Thyroid gland (tissue), 4 donors: ENCODE results near the gene KCNJ13. TPM values are rescaled to one million over a fixed set of nuclear protein-coding genes. Genes with fewer than 3 reads are reported as not detected.

Source experiments
- DNase-seq, 2 donors: peaks; one replicate each; pipeline ENCODE4 v3.0.0-alpha.2; 2019
- H3K27ac ChIP-seq, 3 donors: fragments of 200-600 bp; sonication (generic); 1 replicate in 2 of 3; 2 replicates in 1 of 3; pipeline ENCODE4 v1.5.1; 2016 to 2019; ENCODE audit warnings: mild to moderate bottlenecking in 1 of 3, moderate library complexity in 1 of 3
- H3K27me3 ChIP-seq: fragments of 200-600 bp; sonication (generic); one replicate; pipeline ENCODE4 v1.5.1; 2019
- H3K36me3 ChIP-seq, 2 donors: fragments of 200-600 bp; sonication (generic); one replicate each; pipeline ENCODE4 v1.5.1; 2016 to 2019
- H3K4me1 ChIP-seq, 2 donors: fragments of 200-600 bp; sonication (generic); one replicate each; pipeline ENCODE4 v1.5.1; 2017 to 2019
- H3K4me3 ChIP-seq, 3 donors: fragments of 200-600 bp; sonication (generic); replicated peaks in 1 of 3; 1 replicate in 2 of 3; 2 replicates in 1 of 3; pipeline ENCODE4 v1.5.1; 2016; ENCODE audit warnings: mild to moderate bottlenecking in 1 of 3
- H3K9me3 ChIP-seq: fragments of 200-600 bp; sonication (generic); one replicate; pipeline ENCODE4 v1.5.1; 2017
- CTCF ChIP-seq, 6 experiments: fragments of 200-600 bp in 3 of 6; fragments of 450-650 bp in 3 of 6; sonication (generic) in 3 of 6; IDR thresholded peaks; one replicate each; pipeline ENCODE4 v1.5.1; 2016 to 2019; ENCODE audit warnings: antibody characterized with exemption in 6 of 6, mild to moderate bottlenecking in 2 of 6, inconsistent platforms in 1 of 6, moderate library complexity in 1 of 6
- POLR2A ChIP-seq, 2 donors: fragments of 450-650 bp; IDR thresholded peaks; one replicate each; pipeline ENCODE4 v1.6.1; 2017; ENCODE audit warnings: antibody characterized with exemption in 2 of 2, mild to moderate bottlenecking in 2 of 2, moderate library complexity in 1 of 2
- WGBS, 2 donors: methylation state at CpG; one replicate each; pipeline ENCODE4 v1.1.5; 2017; 5-methylcytosine and 5-hydroxymethylcytosine counted together
- intact Hi-C: fragments of 100-400 bp; cut with DNase I; formaldehyde crosslinking; loops from one replicate; pipeline ENCODE4 v1.15.1; 2023
- total RNA-seq, 4 donors: library from RNA; depleted of rRNA; stranded (reverse); fragments of >200 nt; gene quantifications; one replicate each; pipeline ENCODE4 v1.2.3, GENCODE V29; 2016

KCNJ13 gene
- total RNA-seq, 4 donors from 2014 or later = 0.81 to 5.5 (median 2.6) TPM

GRCh38 chr2:232809349-232810124 lies 33.2 kb upstream of the KCNJ13 start:
- H3K9me3 ChIP-seq = no peaks in the 10 kb centered on the region
- H3K36me3 ChIP-seq = peaks cover 18 to 34% of the 10 kb centered on the region in 2 donors
- H3K27ac ChIP-seq = no peak overlapping the region
- H3K4me1 ChIP-seq = no peaks in the 10 kb centered on the region
- TF ChIP-seq CTCF (IDR thresholded peaks at IDR 0.05) = no peak
- WGBS, 2 donors = 93 to 96% methylated on average over 5 of the region's 5 CpGs
- intact Hi-C loops = no loop called here
- H3K4me3 ChIP-seq = no peak overlapping the region
- no peaks in the 10 kb centered on the region for H3K27me3 ChIP-seq
- no peak for DNase-seq

GRCh38 chr2:232802091-232802490 lies 25.7 kb upstream of the KCNJ13 start:
- Histone ChIP-seq H3K4me1 (peaks cover 0 to 3% of the 10 kb centered on the region in 2 donors), H3K27me3 (no peaks in the 10 kb centered on the region), H3K4me3 (no peak overlapping the region), H3K27ac (no peak overlapping the region), H3K36me3 (peaks cover 3 to 6% of the 10 kb centered on the region in 2 donors), H3K9me3 (no peaks in the 10 kb centered on the region)
- WGBS, 2 donors = 84 to 96% methylated on average over 3 of the region's 3 CpGs
- intact Hi-C loops = no loop called here
- no peak for TF ChIP-seq CTCF (IDR thresholded peaks at IDR 0.05)
- TF ChIP-seq POLR2A (IDR thresholded peaks at IDR 0.05) = no peak
- DNase-seq = no peak

GRCh38 chr2:232800166-232800565 lies 23.8 kb upstream of the KCNJ13 start:
- Histone ChIP-seq H3K27me3 (no peaks in the 10 kb centered on the region), H3K9me3 (no peaks in the 10 kb centered on the region), H3K4me3 (no peak overlapping the region), H3K4me1 (peaks cover 11 to 15% of the 10 kb centered on the region in 2 donors), H3K27ac (no peak overlapping the region), H3K36me3 (peaks cover 0 to 7% of the 10 kb centered on the region in 2 donors)
- TF ChIP-seq CTCF (IDR thresholded peaks at IDR 0.05) (no peak), POLR2A (IDR thresholded peaks at IDR 0.05) (no peak)
- 67 to 81% methylated on average over 2 of the region's 2 CpGs for WGBS, 2 donors
- DNase-seq = no peak
- intact Hi-C loops = no loop called here

- Histone ChIP-seq H3K36me3 (peaks cover 0 to 14% of the 10 kb centered on the region in 2 donors), H3K27me3 (no peaks in the 10 kb centered on the region), H3K9me3 (no peaks in the 10 kb centered on the region), H3K4me3 (no peak overlapping the region), H3K27ac (no peak overlapping the region), H3K4me1 (peaks cover 12 to 15% of the 10 kb centered on the region in 2 donors)
- intact Hi-C loops = no loop called here
- DNase-seq = no peak
- no peak for TF ChIP-seq CTCF (IDR thresholded peaks at IDR 0.05)
- TF ChIP-seq POLR2A (IDR thresholded peaks at IDR 0.05) = no peak
Measured at GRCh38 chr2:232798187-232798586, 21.8 kb upstream of the KCNJ13 start.

GRCh38 chr2:232795920-232796319 lies 19.6 kb upstream of the KCNJ13 start:
- Histone ChIP-seq H3K9me3 (no peaks in the 10 kb centered on the region), H3K36me3 (peaks cover 20 to 36% of the 10 kb centered on the region in 2 donors), H3K4me3 (no peak overlapping the region), H3K27ac (peak overlapping the region in 2 of 3 donors; percentile 24 to 26), H3K4me1 (peaks cover 12 to 15% of the 10 kb centered on the region in 2 donors), H3K27me3 (no peaks in the 10 kb centered on the region)
- no peak for DNase-seq
- WGBS, 2 donors = 45 to 48% methylated on average over 1 of the region's 1 CpG
- TF ChIP-seq CTCF (IDR thresholded peaks at IDR 0.05) = no peak
- TF ChIP-seq POLR2A (IDR thresholded peaks at IDR 0.05) = no peak
- intact Hi-C loops = no loop called here
